HEK293T (cell line): ENCODE measurements around the gene UMAD1.

Experiments used
- CTCF ChIA-PET: fragments of 350-600 bp; formaldehyde crosslinking; extraction: SDS; loops from one replicate; lab custom pipeline; 2021; ENCODE audit warnings: antibody characterized with exemption, inconsistent platforms; lab: Yijun Ruan, JAX
- POLR2A ChIA-PET: fragments of 350-600 bp; formaldehyde crosslinking; extraction: SDS; loops from one replicate; lab custom pipeline; 2020; ENCODE audit warnings: antibody characterized with exemption, inconsistent platforms; lab: Yijun Ruan, JAX
- DNase-seq: peaks from one replicate; pipeline ENCODE4 v3.0.0; 2012; ENCODE audit warnings: mixed read lengths; ENCODE audit errors: extremely low spot score
- ARNT ChIP-seq: fragments of 450-650 bp; IDR thresholded peaks from 2 replicates; pipeline ENCODE4 v1.6.1; 2017; ENCODE audit warnings: mild to moderate bottlenecking
- BHLHE40 ChIP-seq: fragments of 450-650 bp; IDR thresholded peaks from 2 replicates; pipeline ENCODE4 v1.6.1; 2016; ENCODE audit warnings: mild to moderate bottlenecking, moderate library complexity, borderline replicate concordance
- CTBP1 ChIP-seq: fragments of 450-650 bp; IDR thresholded peaks from 2 replicates; pipeline ENCODE4 v1.6.1; 2016; ENCODE audit warnings: borderline replicate concordance
- ELF4 ChIP-seq: fragments of 450-650 bp; IDR thresholded peaks from 2 replicates; pipeline ENCODE4 v1.6.1; 2017; ENCODE audit warnings: antibody characterized with exemption
- FOXA1 ChIP-seq: fragments of 450-650 bp; IDR thresholded peaks from 2 replicates; pipeline ENCODE4 v1.6.1; 2016; ENCODE audit warnings: mild to moderate bottlenecking
- FOXK2 ChIP-seq: fragments of 450-650 bp; IDR thresholded peaks from 2 replicates; pipeline ENCODE4 v1.6.1; 2016; ENCODE audit warnings: mild to moderate bottlenecking
- FOXM1 ChIP-seq: fragments of 450-650 bp; IDR thresholded peaks from 2 replicates; pipeline ENCODE4 v1.6.1; 2017; ENCODE audit warnings: mild to moderate bottlenecking, borderline replicate concordance
- HDGF ChIP-seq: fragments of 450-650 bp; IDR thresholded peaks from 2 replicates; pipeline ENCODE4 v1.6.1; 2017; ENCODE audit warnings: antibody characterized with exemption, borderline replicate concordance
- L3MBTL2 ChIP-seq: fragments of 450-650 bp; conservative IDR thresholded peaks from 2 replicates; pipeline ENCODE4 v1.6.1; 2016; ENCODE audit warnings: mild to moderate bottlenecking
- LEF1 ChIP-seq: fragments of 450-650 bp; IDR thresholded peaks from 2 replicates; pipeline ENCODE4 v1.6.1; 2017; ENCODE audit warnings: mild to moderate bottlenecking, borderline replicate concordance
- NFRKB ChIP-seq: fragments of 450-650 bp; IDR thresholded peaks from 2 replicates; pipeline ENCODE4 v1.6.1; 2016; ENCODE audit warnings: mild to moderate bottlenecking, moderate library complexity
- PKNOX1 ChIP-seq: fragments of 450-650 bp; IDR thresholded peaks from 2 replicates; pipeline ENCODE4 v1.6.1; 2016
- SP1 ChIP-seq: fragments of 450-650 bp; IDR thresholded peaks from 2 replicates; pipeline ENCODE4 v1.6.1; 2017
- SUZ12 ChIP-seq: fragments of 450-650 bp; IDR thresholded peaks from 2 replicates; pipeline ENCODE4 v1.6.1; 2016; ENCODE audit warnings: mild to moderate bottlenecking
- TARDBP ChIP-seq: fragments of 450-650 bp; IDR thresholded peaks from 2 replicates; pipeline ENCODE4 v1.6.1; 2016
- ZNF384 ChIP-seq: fragments of 450-650 bp; IDR thresholded peaks from 2 replicates; pipeline ENCODE4 v1.6.1; 2016

The UMAD1 gene

GRCh38 chr7:7703427-7703826 lies 62.9 kb downstream of the UMAD1 start:
- TF ChIP-seq HDGF (no peak), TARDBP (no peak), FOXK2 (no peak), FOXA1 (no peak), NFRKB (no peak)
- DNase-seq: no peak
- POLR2A ChIA-PET: interaction anchor here (1.6 kb wide), 1 partner anchor 63 kb away, joined by 3 read pairs; the partner anchor contains the start of gene UMAD1
- CTCF ChIA-PET: interaction anchor here (1.2 kb wide), 1 partner anchor 13 kb away, joined by 3 read pairs; no protein-coding TSS in a partner anchor

GRCh38 chr7:7704867-7705266 lies 64.3 kb downstream of the UMAD1 start:
- POLR2A ChIA-PET: no interaction called here
- DNase-seq: no peak
- CTCF ChIA-PET: interaction anchor here (0.7 kb wide), 1 partner anchor 40 kb away, joined by 7 read pairs; no protein-coding TSS in a partner anchor
- no peak for TF ChIP-seq NFRKB
- TF ChIP-seq FOXA1: no peak
- no peak for TF ChIP-seq L3MBTL2
- no peak for TF ChIP-seq SUZ12
- no peak for TF ChIP-seq ELF4
- no peak for TF ChIP-seq FOXK2
- TF ChIP-seq SP1: no peak
- TF ChIP-seq LEF1: no peak
- no peak for TF ChIP-seq ARNT
- no peak for TF ChIP-seq PKNOX1
- no peak for TF ChIP-seq FOXM1

- POLR2A ChIA-PET: no interaction called here
- DNase-seq: no peak
- CTCF ChIA-PET: no interaction called here
- TF ChIP-seq CTBP1 (no peak), ELF4 (no peak), FOXM1 (no peak), ZNF384 (no peak), L3MBTL2 (no peak), SUZ12 (no peak), FOXK2 (no peak), HDGF (no peak), PKNOX1 (no peak), TARDBP (no peak), LEF1 (no peak), SP1 (no peak), BHLHE40 (no peak), ARNT (no peak), FOXA1 (no peak)
Observed at GRCh38 chr7:7705318-7705717, 64.8 kb downstream of the UMAD1 start.

GRCh38 chr7:7706101-7706511 lies 65.6 kb downstream of the UMAD1 start:
- CTCF ChIA-PET: no interaction called here
- TF ChIP-seq SP1 (no peak), ZNF384 (no peak), L3MBTL2 (no peak)
- POLR2A ChIA-PET: no interaction called here
- no peak for DNase-seq

- ChIA-PET POLR2A (no interaction called here), CTCF (no interaction called here)
- TF ChIP-seq LEF1 (no peak), NFRKB (no peak), ARNT (no peak), HDGF (no peak), SUZ12 (no peak), FOXM1 (no peak), L3MBTL2 (no peak), CTBP1 (no peak), ZNF384 (no peak), TARDBP (no peak)
- DNase-seq: no peak
Observed at GRCh38 chr7:7706556-7707172, 66.1 kb downstream of the UMAD1 start.

GRCh38 chr7:7707246-7707645 lies 66.7 kb downstream of the UMAD1 start:
- CTCF ChIA-PET: interaction anchor here (0.6 kb wide), 2 partner anchors 9 to 84 kb away, joined by 3 to 7 read pairs; no protein-coding TSS in a partner anchor
- TF ChIP-seq ELF4: no peak
- TF ChIP-seq HDGF: no peak
- no peak for TF ChIP-seq SUZ12
- TF ChIP-seq FOXK2: no peak
- no peak for TF ChIP-seq CTBP1
- no peak for TF ChIP-seq BHLHE40
- TF ChIP-seq TARDBP: no peak
- no peak for TF ChIP-seq ZNF384
- no peak for TF ChIP-seq L3MBTL2
- TF ChIP-seq SP1: no peak
- no peak for TF ChIP-seq PKNOX1
- POLR2A ChIA-PET: no interaction called here
- DNase-seq: no peak
